SJCRH30 (cell line): ENCODE data around the gene ITIH5. TPM values are rescaled to one million over a fixed set of nuclear protein-coding genes. Genes with fewer than 3 reads are reported as not detected.
"Not testable (repeated sequence)": the region's sequence is repeated elsewhere in the genome, so short reads cannot be mapped to it uniquely, and the experiment has no call there.

Experiments used
- DNase-seq, 2 experiments: peaks; one replicate each; pipeline ENCODE4 v3.0.0-alpha.2; 2015 to 2020
- H3K27ac ChIP-seq: fragments of 250-450 bp; sonication (Bioruptor Pico); 2 replicates; pipeline ENCODE4 v1.5.1; 2020; ENCODE audit warnings: mild to moderate bottlenecking, moderate library complexity
- H3K27me3 ChIP-seq: fragments of 250-450 bp; sonication (Bioruptor Pico); 2 replicates; pipeline ENCODE4 v1.5.1; 2020; ENCODE audit warnings: mild to moderate bottlenecking, moderate library complexity
- H3K36me3 ChIP-seq: fragments of 250-450 bp; sonication (Bioruptor Pico); 2 replicates; pipeline ENCODE4 v1.5.1; 2020; ENCODE audit warnings: mild to moderate bottlenecking, moderate library complexity
- H3K4me1 ChIP-seq: fragments of 250-450 bp; sonication (Bioruptor Pico); 2 replicates; pipeline ENCODE4 v1.5.1; 2020; ENCODE audit warnings: mild to moderate bottlenecking, moderate library complexity
- H3K4me3 ChIP-seq: fragments of 250-450 bp; sonication (Bioruptor Pico); 2 replicates; pipeline ENCODE4 v1.5.1; 2020; ENCODE audit warnings: mild to moderate bottlenecking, moderate library complexity
- H3K9me3 ChIP-seq: fragments of 250-450 bp; sonication (Bioruptor Pico); replicated peaks from 2 replicates; pipeline ENCODE4 v1.5.1; 2020; ENCODE audit warnings: mild to moderate bottlenecking, moderate library complexity
- total RNA-seq: library from RNA; depleted of rRNA; stranded (reverse); fragments of >200 nt; shearing (Covaris generic); gene quantifications from 2 replicates; pipeline ENCODE4 v1.2.3, GENCODE V29; 2014; rRNA removed

The ITIH5 gene
- total RNA-seq: 0.65 and 0.66 TPM in 2 replicates

GRCh38 chr10:7666253-7667023, at the start of gene ITIH5:
ITIH5 (minus strand) TSS chr10:7666966; CDS start chr10:7666892, 74 bp downstream.
- Histone ChIP-seq H3K4me1 (no peaks in the 10 kb centered on the region), H3K9me3 (no peaks in the 10 kb centered on the region), H3K36me3 (no peaks in the 10 kb centered on the region), H3K27ac (no peak within 1 kb of the TSS), H3K4me3 (peak within 1 kb of the TSS; percentile 45), H3K27me3 (no peaks in the 10 kb centered on the region)
- no peak for DNase-seq

- Histone ChIP-seq H3K9me3 (no peaks in the 10 kb centered on the region), H3K4me3 (no peak overlapping the region), H3K27ac (no peak overlapping the region), H3K36me3 (no peaks in the 10 kb centered on the region), H3K4me1 (no peaks in the 10 kb centered on the region), H3K27me3 (no peaks in the 10 kb centered on the region)
- no peak for DNase-seq
Measured at GRCh38 chr10:7715515-7715914, 48.7 kb upstream of the ITIH5 start.

GRCh38 chr10:7711075-7711474, 44.3 kb upstream of the ITIH5 start:
- DNase-seq, H3K27ac ChIP-seq, H3K9me3 ChIP-seq, H3K4me1 ChIP-seq, H3K36me3 ChIP-seq, H3K4me3 ChIP-seq, H3K27me3 ChIP-seq: not testable (repeated sequence)

GRCh38 chr10:7710446-7710845, 43.7 kb upstream of the ITIH5 start:
- Histone ChIP-seq H3K4me3 (no peak overlapping the region), H3K27ac (no peak overlapping the region), H3K27me3 (no peaks in the 10 kb centered on the region), H3K36me3 (no peaks in the 10 kb centered on the region), H3K9me3 (no peaks in the 10 kb centered on the region), H3K4me1 (no peaks in the 10 kb centered on the region)
- no peak for DNase-seq

GRCh38 chr10:7708832-7709231, 42.1 kb upstream of the ITIH5 start:
- no peak for DNase-seq
- Histone ChIP-seq H3K4me1 (no peaks in the 10 kb centered on the region), H3K36me3 (no peaks in the 10 kb centered on the region), H3K4me3 (no peak overlapping the region), H3K27me3 (no peaks in the 10 kb centered on the region), H3K9me3 (no peaks in the 10 kb centered on the region), H3K27ac (no peak overlapping the region)

GRCh38 chr10:7707858-7708622, 41.3 kb upstream of the ITIH5 start:
- H3K4me1 ChIP-seq: no peaks in the 10 kb centered on the region
- no peak overlapping the region for H3K27ac ChIP-seq
- H3K36me3 ChIP-seq: no peaks in the 10 kb centered on the region
- H3K4me3 ChIP-seq: no peak overlapping the region
- no peaks in the 10 kb centered on the region for H3K9me3 ChIP-seq
- no peak for DNase-seq
- H3K27me3 ChIP-seq: no peaks in the 10 kb centered on the region

- no peaks in the 10 kb centered on the region for H3K36me3 ChIP-seq
- no peaks in the 10 kb centered on the region for H3K4me1 ChIP-seq
- H3K4me3 ChIP-seq: no peak overlapping the region
- no peaks in the 10 kb centered on the region for H3K27me3 ChIP-seq
- no peak for DNase-seq
- H3K27ac ChIP-seq: no peak overlapping the region
- no peaks in the 10 kb centered on the region for H3K9me3 ChIP-seq
Measured at GRCh38 chr10:7707102-7707501, 40.3 kb upstream of the ITIH5 start.

- no peaks in the 10 kb centered on the region for H3K4me1 ChIP-seq
- no peak for DNase-seq
Measured at GRCh38 chr10:7706534-7707073, 39.8 kb upstream of the ITIH5 start.

GRCh38 chr10:7705341-7705740, 38.6 kb upstream of the ITIH5 start:
- H3K36me3 ChIP-seq: no peaks in the 10 kb centered on the region
- DNase-seq: no peak
- H3K4me1 ChIP-seq: no peaks in the 10 kb centered on the region
- no peaks in the 10 kb centered on the region for H3K27me3 ChIP-seq
- no peaks in the 10 kb centered on the region for H3K9me3 ChIP-seq
- no peak overlapping the region for H3K4me3 ChIP-seq
- no peak overlapping the region for H3K27ac ChIP-seq

More at GRCh38 chr10:7706534-7707073, 39.8 kb upstream of the ITIH5 start:
- no peaks in the 10 kb centered on the region for H3K27me3 ChIP-seq
- H3K9me3 ChIP-seq: no peaks in the 10 kb centered on the region
- no peaks in the 10 kb centered on the region for H3K36me3 ChIP-seq
- no peak overlapping the region for H3K4me3 ChIP-seq
- no peak overlapping the region for H3K27ac ChIP-seq

- Histone ChIP-seq H3K4me3 (no peak overlapping the region), H3K9me3 (no peaks in the 10 kb centered on the region), H3K27ac (no peak overlapping the region), H3K27me3 (no peaks in the 10 kb centered on the region), H3K4me1 (no peaks in the 10 kb centered on the region), H3K36me3 (no peaks in the 10 kb centered on the region)
- DNase-seq: no peak
Measured at GRCh38 chr10:7704071-7705016, 37.6 kb upstream of the ITIH5 start.

- DNase-seq: no peak
- no peak within 1 kb of the TSS for H3K27ac ChIP-seq
- H3K27me3 ChIP-seq: no peaks in the 10 kb centered on the region
- no peaks in the 10 kb centered on the region for H3K9me3 ChIP-seq
- H3K36me3 ChIP-seq: no peaks in the 10 kb centered on the region
- H3K4me3 ChIP-seq: no peak within 1 kb of the TSS
- H3K4me1 ChIP-seq: no peaks in the 10 kb centered on the region
Measured at GRCh38 chr10:7703140-7703539, 36.4 kb upstream of the ITIH5 start, which contains the start of gene ITIH2. ITIH2 (plus strand) TSS chr10:7703316; CDS start chr10:7703435, 119 bp downstream.

GRCh38 chr10:7702288-7702812, 35.6 kb upstream of the ITIH5 start:
- no peaks in the 10 kb centered on the region for H3K36me3 ChIP-seq
- H3K27ac ChIP-seq: no peak overlapping the region
- no peaks in the 10 kb centered on the region for H3K4me1 ChIP-seq
- H3K9me3 ChIP-seq: no peaks in the 10 kb centered on the region
- DNase-seq: no peak
- no peaks in the 10 kb centered on the region for H3K27me3 ChIP-seq
- H3K4me3 ChIP-seq: no peak overlapping the region

GRCh38 chr10:7701158-7701742, 34.5 kb upstream of the ITIH5 start:
- Histone ChIP-seq H3K27ac (no peak overlapping the region), H3K4me3 (no peak overlapping the region), H3K9me3 (no peaks in the 10 kb centered on the region), H3K27me3 (no peaks in the 10 kb centered on the region), H3K36me3 (no peaks in the 10 kb centered on the region), H3K4me1 (no peaks in the 10 kb centered on the region)
- no peak for DNase-seq

- DNase-seq: no peak
- H3K9me3 ChIP-seq: no peaks in the 10 kb centered on the region
- no peaks in the 10 kb centered on the region for H3K4me1 ChIP-seq
- no peaks in the 10 kb centered on the region for H3K27me3 ChIP-seq
- H3K4me3 ChIP-seq: no peak overlapping the region
- H3K27ac ChIP-seq: no peak overlapping the region
- no peaks in the 10 kb centered on the region for H3K36me3 ChIP-seq
Measured at GRCh38 chr10:7700577-7701125, 33.9 kb upstream of the ITIH5 start.
